Mesodermal cell (in vitro differentiated cells): ENCODE measurements around the gene KIAA1328.

Experiments
- H3K27ac ChIP-seq: 2 replicates; pipeline ENCODE4 v1.7.0; 2013; ENCODE audit warnings: mild to moderate bottlenecking, low read depth, low read length, moderate library complexity; ENCODE audit not compliant: severe bottlenecking
- H3K36me3 ChIP-seq: 2 replicates; pipeline ENCODE4 v1.7.1; 2013; ENCODE audit warnings: mild to moderate bottlenecking, low read length, moderate library complexity; ENCODE audit not compliant: control insufficient read depth, insufficient read depth
- H3K4me1 ChIP-seq: one replicate; pipeline ENCODE4 v1.7.1; 2013; ENCODE audit warnings: mild to moderate bottlenecking, low read length; ENCODE audit not compliant: insufficient read depth, control insufficient read depth, poor library complexity, severe bottlenecking
- H3K4me3 ChIP-seq: 2 replicates; pipeline ENCODE4 v1.7.0; 2013; ENCODE audit warnings: low read length, control low read depth, mild to moderate bottlenecking; ENCODE audit not compliant: insufficient read depth, poor library complexity, severe bottlenecking; ENCODE audit errors: extremely low read depth
- H3K9me3 ChIP-seq: 2 replicates; pipeline ENCODE4 v1.7.1; 2013; ENCODE audit warnings: mild to moderate bottlenecking, low read length, moderate library complexity; ENCODE audit not compliant: control insufficient read depth
- WGBS, 2 experiments: methylation state at CpG; one replicate each; pipeline ENCODE4 v1.1.5; 2013; ENCODE audit warnings: missing lambda C conversion rate in 2 of 2; ENCODE audit not compliant: insufficient coverage in 2 of 2; 5-methylcytosine and 5-hydroxymethylcytosine counted together

The KIAA1328 gene

GRCh38 chr18:37207343-37207742 lies 378.4 kb downstream of the KIAA1328 start:
- H3K9me3 ChIP-seq, result no peaks in the 10 kb centered on the region
- H3K36me3 ChIP-seq, result no peaks in the 10 kb centered on the region
- 40 to 86% methylated on average over 1 of the region's 1 CpG for WGBS, 2 experiments
- no peaks in the 10 kb centered on the region for H3K4me1 ChIP-seq
- no peak overlapping the region for H3K4me3 ChIP-seq
- H3K27ac ChIP-seq, result no peak overlapping the region

DNA sequence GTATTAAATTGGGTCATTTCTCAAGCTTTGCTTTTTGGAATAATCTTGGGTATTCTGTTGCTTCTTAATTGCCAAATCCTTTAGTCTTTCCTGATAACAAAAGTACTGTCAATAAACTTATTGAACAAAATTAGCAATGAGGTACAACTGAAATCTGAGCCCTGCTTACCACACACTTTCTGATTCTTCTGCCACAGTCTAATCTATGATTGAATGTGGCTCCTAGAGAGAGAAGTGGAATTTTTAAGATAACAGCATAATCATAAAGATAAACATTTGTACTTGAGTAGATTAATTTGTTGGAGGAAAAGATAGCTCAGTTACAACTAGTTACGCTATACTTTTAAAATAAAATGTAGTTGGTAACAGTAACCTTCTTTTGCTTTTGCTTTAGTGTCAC lies 381.9 kb downstream of the KIAA1328 start:
- WGBS, 2 experiments, result no CpG with 5 or more reads among the region's 1 CpG
- Histone ChIP-seq H3K4me1 (no peaks in the 10 kb centered on the region), H3K9me3 (no peaks in the 10 kb centered on the region), H3K36me3 (no peaks in the 10 kb centered on the region), H3K27ac (no peak overlapping the region), H3K4me3 (no peak overlapping the region)

- Histone ChIP-seq H3K27ac (no peak overlapping the region), H3K4me1 (no peaks in the 10 kb centered on the region), H3K36me3 (no peaks in the 10 kb centered on the region), H3K4me3 (no peak overlapping the region), H3K9me3 (no peaks in the 10 kb centered on the region)
- 6 to 25% methylated on average over 2 of the region's 2 CpGs for WGBS, 2 experiments
Measured at GRCh38 chr18:37218022-37218590, 389.2 kb downstream of the KIAA1328 start.

DNA sequence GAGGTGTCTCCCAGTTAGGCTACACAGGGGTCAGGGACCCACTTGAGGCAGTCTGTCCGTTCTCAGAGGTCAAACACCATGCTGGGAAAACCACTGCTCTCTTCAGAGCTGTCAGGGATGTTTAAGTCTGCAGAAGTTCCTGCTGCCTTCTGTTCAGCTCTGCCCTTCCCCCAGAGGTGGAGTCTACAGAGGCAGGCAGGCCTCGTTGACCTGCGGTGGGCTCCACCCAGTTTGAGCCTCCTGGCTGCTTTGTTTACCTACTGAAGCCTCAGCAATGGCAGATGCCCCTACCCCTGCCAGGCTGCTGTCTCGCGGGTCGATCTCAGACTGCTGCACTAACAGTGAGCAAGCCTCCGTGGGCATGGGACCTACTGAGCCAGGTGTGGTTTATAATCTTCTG lies 390.3 kb downstream of the KIAA1328 start:
- H3K36me3 ChIP-seq, result no peaks in the 10 kb centered on the region
- 52 to 60% methylated on average over 7 of the region's 7 CpGs for WGBS, 2 experiments
- H3K4me3 ChIP-seq, result no peak overlapping the region
- H3K4me1 ChIP-seq, result no peaks in the 10 kb centered on the region
- H3K9me3 ChIP-seq, result no peaks in the 10 kb centered on the region
- H3K27ac ChIP-seq, result no peak overlapping the region

DNA sequence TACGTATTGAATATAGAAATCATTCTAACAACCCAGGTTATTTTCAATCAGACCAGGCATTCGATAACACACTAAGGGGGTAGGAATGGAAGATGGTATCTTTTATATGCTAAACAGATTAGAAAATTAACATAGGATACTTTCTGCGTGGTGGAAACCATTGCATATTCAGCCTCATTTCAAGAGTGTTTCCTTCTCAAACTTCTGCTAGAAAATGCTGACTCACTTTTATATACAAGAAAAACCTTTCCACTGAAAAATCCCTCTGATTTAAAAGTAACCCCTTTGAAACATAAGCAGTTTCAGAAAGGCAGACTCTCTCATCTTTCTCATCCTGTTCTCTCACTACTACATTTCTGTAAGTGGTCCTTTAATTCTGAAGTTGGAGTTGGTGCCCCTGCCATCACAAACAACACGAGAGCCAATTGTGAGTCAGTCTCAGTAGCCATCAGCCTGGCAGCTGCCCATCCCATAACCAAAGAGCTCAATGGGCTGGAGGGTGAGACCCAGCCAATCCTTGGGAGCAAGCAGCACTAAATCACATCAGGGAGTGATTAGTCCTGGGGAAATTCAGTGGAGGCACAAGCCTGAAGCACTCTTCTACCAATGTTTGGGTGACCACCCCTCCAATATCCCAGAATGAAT lies 393.5 kb downstream of the KIAA1328 start:
- WGBS, 2 experiments, result 100% methylated on average over 1 of the region's 4 CpGs
- Histone ChIP-seq H3K36me3 (no peaks in the 10 kb centered on the region), H3K4me3 (no peak overlapping the region), H3K27ac (no peak overlapping the region), H3K4me1 (no peaks in the 10 kb centered on the region), H3K9me3 (no peaks in the 10 kb centered on the region)

GRCh38 chr18:37222999-37223378 lies 394.1 kb downstream of the KIAA1328 start:
- Histone ChIP-seq H3K9me3 (no peaks in the 10 kb centered on the region), H3K4me1 (no peaks in the 10 kb centered on the region), H3K27ac (no peak overlapping the region), H3K36me3 (no peaks in the 10 kb centered on the region), H3K4me3 (no peak overlapping the region)
- 69% methylated on average over 3 of the region's 5 CpGs for WGBS, 2 experiments

DNA sequence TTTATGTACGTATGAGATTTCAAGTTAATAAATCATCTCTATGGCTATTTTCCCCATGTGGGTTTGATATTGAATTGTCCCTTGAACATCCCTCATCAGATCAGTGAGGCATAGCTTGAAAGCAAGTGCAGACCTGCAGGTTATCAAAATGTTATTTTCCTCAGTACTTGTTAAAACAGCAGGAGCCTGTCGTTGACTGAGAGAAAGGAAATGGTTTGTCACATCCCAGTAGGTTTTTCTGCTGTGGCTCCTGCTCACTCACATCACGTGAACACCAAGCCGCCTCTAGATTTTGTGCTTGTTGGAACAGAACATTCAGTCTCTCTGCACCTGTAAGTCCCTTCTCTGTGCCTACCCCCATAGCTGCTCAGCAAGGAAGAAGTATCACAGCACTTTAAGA lies 396.4 kb downstream of the KIAA1328 start:
- no peaks in the 10 kb centered on the region for H3K9me3 ChIP-seq
- H3K4me3 ChIP-seq, result no peak overlapping the region
- H3K36me3 ChIP-seq, result no peaks in the 10 kb centered on the region
- 70 to 83% methylated on average over 2 of the region's 4 CpGs for WGBS, 2 experiments
- no peak overlapping the region for H3K27ac ChIP-seq
- no peaks in the 10 kb centered on the region for H3K4me1 ChIP-seq

GRCh38 chr18:37230768-37231167 lies 401.8 kb downstream of the KIAA1328 start:
- Histone ChIP-seq H3K4me3 (no peak overlapping the region), H3K36me3 (no peaks in the 10 kb centered on the region), H3K9me3 (no peaks in the 10 kb centered on the region), H3K27ac (no peak overlapping the region), H3K4me1 (no peaks in the 10 kb centered on the region)
- WGBS, 2 experiments, result 79 to 87% methylated on average over 3 of the region's 3 CpGs

DNA sequence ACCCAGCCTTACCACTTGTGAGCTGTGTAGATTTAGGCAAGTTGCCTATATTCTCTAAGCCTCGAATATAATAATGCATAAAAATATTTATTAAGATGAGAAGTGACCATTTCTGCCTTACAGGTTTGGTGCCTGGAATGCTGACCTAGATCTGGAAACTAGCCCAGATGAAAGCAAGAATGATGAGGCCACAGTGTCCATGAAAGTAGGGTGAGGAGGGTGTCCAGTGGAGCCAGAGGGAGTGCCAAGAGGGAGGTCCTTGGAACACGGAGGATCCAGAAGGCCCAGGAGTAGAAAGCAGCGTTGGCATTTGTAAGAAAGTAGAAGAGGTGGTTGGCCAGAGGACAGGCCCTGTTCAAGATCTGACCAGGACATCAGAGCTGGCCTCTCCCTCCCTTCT lies 402.3 kb downstream of the KIAA1328 start:
- H3K36me3 ChIP-seq, result no peaks in the 10 kb centered on the region
- H3K9me3 ChIP-seq, result no peaks in the 10 kb centered on the region
- 82 to 94% methylated on average over 2 of the region's 3 CpGs for WGBS, 2 experiments

DNA sequence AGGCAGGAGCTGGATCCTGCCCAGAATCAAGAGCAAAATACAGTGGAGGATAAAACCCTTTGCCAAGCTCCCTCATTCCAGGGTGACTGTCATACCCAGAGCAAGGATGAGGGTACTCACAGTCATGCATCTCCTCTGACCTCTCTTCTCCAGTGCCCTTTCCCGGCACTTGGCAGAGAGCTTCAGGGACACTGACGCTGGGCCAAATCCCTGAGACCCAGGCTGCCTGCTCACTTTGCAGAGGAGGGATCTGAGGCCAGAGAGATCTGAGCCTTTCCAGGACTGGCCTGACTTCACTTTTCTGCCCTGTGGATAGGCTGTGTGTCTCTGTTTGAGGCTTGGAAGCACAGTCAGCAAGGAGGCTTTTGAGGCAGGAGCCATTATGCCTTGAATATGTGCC lies 406.7 kb downstream of the KIAA1328 start:
- H3K4me1 ChIP-seq, result no peaks in the 10 kb centered on the region
- WGBS, 2 experiments, result 93 to 95% methylated on average over 2 of the region's 2 CpGs
- H3K9me3 ChIP-seq, result no peaks in the 10 kb centered on the region
- H3K36me3 ChIP-seq, result no peaks in the 10 kb centered on the region
- H3K4me3 ChIP-seq, result no peak overlapping the region
- no peak overlapping the region for H3K27ac ChIP-seq

More for the DNA sequence above, 402.3 kb downstream of the KIAA1328 start:
- H3K27ac ChIP-seq, result no peak overlapping the region
- H3K4me3 ChIP-seq, result no peak overlapping the region
- H3K4me1 ChIP-seq, result no peaks in the 10 kb centered on the region

DNA sequence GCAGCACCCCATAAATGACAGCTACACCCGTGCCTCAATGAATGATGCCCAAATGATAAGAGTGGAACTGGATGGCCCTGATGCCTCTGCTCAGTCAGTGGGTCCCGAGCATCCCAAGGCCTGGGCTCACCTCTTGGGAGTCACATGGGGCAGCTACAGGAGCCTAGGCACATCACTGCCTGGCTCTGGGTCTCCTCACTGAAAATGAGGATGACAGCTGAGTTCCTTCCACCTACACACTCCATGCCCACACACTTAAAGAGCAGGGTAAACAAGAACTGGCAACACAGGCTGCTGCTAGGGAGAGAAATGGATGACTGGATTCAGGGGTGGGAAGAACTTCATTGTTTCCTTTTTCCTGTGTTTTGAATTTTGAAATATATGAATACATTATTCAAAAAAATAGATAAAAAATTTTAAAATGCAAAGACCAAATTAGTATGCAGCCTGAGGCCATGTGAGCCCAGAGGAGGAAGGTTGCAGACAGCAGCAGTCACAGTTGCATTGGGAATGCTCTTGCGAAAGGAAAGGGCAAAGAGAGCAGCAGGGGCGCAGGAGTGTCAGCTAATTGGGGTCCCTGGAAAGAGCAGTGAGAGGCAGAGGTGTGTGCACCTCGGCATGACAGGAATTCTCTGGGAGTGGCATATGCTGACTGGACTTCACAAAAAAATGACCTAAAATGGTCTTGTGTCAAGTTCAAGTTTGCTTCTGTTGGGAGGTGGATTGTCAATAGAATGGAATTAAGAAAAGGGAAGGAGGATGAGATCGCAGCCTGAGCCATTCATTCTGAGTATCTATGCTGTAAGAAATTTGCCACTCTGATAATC lies 409.6 kb downstream of the KIAA1328 start:
- H3K4me1 ChIP-seq, result no peaks in the 10 kb centered on the region
- H3K27ac ChIP-seq, result no peak overlapping the region
- WGBS, 2 experiments, result 80 to 82% methylated on average over 4 to 5 of the region's 6 CpGs
- H3K4me3 ChIP-seq, result no peak overlapping the region
- no peaks in the 10 kb centered on the region for H3K36me3 ChIP-seq
- H3K9me3 ChIP-seq, result no peaks in the 10 kb centered on the region
